Mesendoderm (in vitro differentiated cells): Measurements from ENCODE around the gene ATP10A.

Experiments
- DNase-seq: peaks from one replicate; pipeline ENCODE4 v3.0.0; 2013
- H2AK5ac ChIP-seq: 2 replicates; pipeline ENCODE4 v1.6.1; 2013; ENCODE audit warnings: low read length, inconsistent platforms
- H2BK120ac ChIP-seq: 2 replicates; pipeline ENCODE4 v1.6.1; 2013; ENCODE audit warnings: low read depth, mild to moderate bottlenecking, low read length, moderate library complexity, mixed read lengths
- H2BK15ac ChIP-seq: replicated peaks from 2 replicates; pipeline ENCODE4 v1.6.1; 2013; ENCODE audit warnings: low read depth, mild to moderate bottlenecking, moderate library complexity
- H2BK5ac ChIP-seq: 2 replicates; pipeline ENCODE4 v1.6.1; 2013; ENCODE audit warnings: low read length, inconsistent platforms
- H3K18ac ChIP-seq: 2 replicates; pipeline ENCODE4 v1.6.1; 2013; ENCODE audit warnings: mild to moderate bottlenecking, low read length, mixed read lengths
- H3K23ac ChIP-seq: one replicate; pipeline ENCODE4 v1.6.1; 2013; ENCODE audit warnings: low read length
- H3K27ac ChIP-seq: 2 replicates; pipeline ENCODE4 v1.5.1; 2013; ENCODE audit warnings: low read depth, mild to moderate bottlenecking, inconsistent platforms, low read length, moderate library complexity
- H3K27me3 ChIP-seq: 2 replicates; pipeline ENCODE4 v1.6.1; 2013; ENCODE audit warnings: low read length, control low read depth, mild to moderate bottlenecking, inconsistent platforms; ENCODE audit not compliant: insufficient read depth, poor library complexity
- H3K36me3 ChIP-seq: 2 replicates; pipeline ENCODE4 v1.6.1; 2013; ENCODE audit warnings: low read length, inconsistent platforms; ENCODE audit not compliant: control insufficient read depth, insufficient read depth
- H3K4ac ChIP-seq: one replicate; pipeline ENCODE4 v1.6.1; 2013; ENCODE audit warnings: low read depth, mild to moderate bottlenecking, low read length, moderate library complexity
- H3K4me1 ChIP-seq: 2 replicates; pipeline ENCODE4 v1.6.1; 2013; ENCODE audit warnings: low read depth, low read length, inconsistent platforms; ENCODE audit not compliant: control insufficient read depth
- H3K4me2 ChIP-seq: 2 replicates; pipeline ENCODE4 v1.6.1; 2013; ENCODE audit warnings: low read length
- H3K4me3 ChIP-seq: 2 replicates; pipeline ENCODE4 v1.5.1; 2013; ENCODE audit warnings: mild to moderate bottlenecking, low read length
- H3K56ac ChIP-seq: one replicate; pipeline ENCODE4 v1.6.1; 2013; ENCODE audit warnings: low read length
- H3K79me1 ChIP-seq: 2 replicates; pipeline ENCODE4 v1.6.1; 2013; ENCODE audit warnings: low read length, inconsistent platforms
- H3K79me2 ChIP-seq: 2 replicates; pipeline ENCODE4 v1.6.1; 2013; ENCODE audit warnings: mild to moderate bottlenecking, low read length; ENCODE audit not compliant: control insufficient read depth, insufficient read depth
- H3K9ac ChIP-seq: 2 replicates; pipeline ENCODE4 v1.6.1; 2013; ENCODE audit warnings: low read length, inconsistent platforms
- H4K5ac ChIP-seq: one replicate; pipeline ENCODE4 v1.6.1; 2013; ENCODE audit warnings: low read length
- H4K8ac ChIP-seq: one replicate; pipeline ENCODE4 v1.6.1; 2013; ENCODE audit warnings: low read depth, mild to moderate bottlenecking, control low read depth, low read length, moderate library complexity
- WGBS: extraction: QIAGEN DNeasy Blood & Tissue Kit; methylation state at CpG from one replicate; pipeline ENCODE4 v1.1.7; 2013; ENCODE audit warnings: low lambda C conversion rate, missing lambda C conversion rate; ENCODE audit not compliant: insufficient coverage; ENCODE audit errors: extremely low coverage; 5-methylcytosine and 5-hydroxymethylcytosine counted together

ATP10A gene

GRCh38 chr15:25786040-25786439 lies 77.1 kb downstream of the ATP10A start:
- Histone ChIP-seq H3K79me1 (no peaks in the 10 kb centered on the region), H3K4me3 (no peak overlapping the region), H4K8ac (no peak overlapping the region), H3K23ac (no peak overlapping the region), H2AK5ac (no peak overlapping the region), H3K27ac (no peak overlapping the region), H4K5ac (no peak overlapping the region), H2BK5ac (no peak overlapping the region), H3K36me3 (no peaks in the 10 kb centered on the region), H3K9ac (no peak overlapping the region), H2BK15ac (no peak overlapping the region), H3K4ac (no peak overlapping the region), H2BK120ac (no peak overlapping the region), H3K4me1 (no peaks in the 10 kb centered on the region), H3K27me3 (no peaks in the 10 kb centered on the region), H3K18ac (no peak overlapping the region), H3K79me2 (no peaks in the 10 kb centered on the region), H3K56ac (no peak overlapping the region), H3K4me2 (no peak overlapping the region)
- no peak for DNase-seq
- WGBS = no CpG with 5 or more reads among the region's 14 CpGs

- Histone ChIP-seq H3K27me3 (no peaks in the 10 kb centered on the region), H3K36me3 (no peaks in the 10 kb centered on the region), H4K8ac (no peak overlapping the region), H2BK120ac (no peak overlapping the region), H3K4me3 (no peak overlapping the region), H3K27ac (no peak overlapping the region), H3K4ac (no peak overlapping the region), H2AK5ac (no peak overlapping the region), H3K18ac (no peak overlapping the region), H3K23ac (no peak overlapping the region), H2BK15ac (no peak overlapping the region), H3K4me2 (no peak overlapping the region), H2BK5ac (no peak overlapping the region), H3K56ac (no peak overlapping the region), H3K79me2 (no peaks in the 10 kb centered on the region), H3K9ac (no peak overlapping the region), H4K5ac (no peak overlapping the region), H3K4me1 (no peaks in the 10 kb centered on the region), H3K79me1 (no peaks in the 10 kb centered on the region)
- DNase-seq = no peak
- no CpG with 5 or more reads among the region's 9 CpGs for WGBS
These were observed 77.5 kb downstream of the ATP10A start for GRCh38 chr15:25785641-25786025.

GRCh38 chr15:25784876-25785640 lies 78.1 kb downstream of the ATP10A start:
- Histone ChIP-seq H2BK5ac (no peak overlapping the region), H3K79me1 (no peaks in the 10 kb centered on the region), H3K4me1 (no peaks in the 10 kb centered on the region), H3K4ac (no peak overlapping the region), H3K18ac (no peak overlapping the region), H4K5ac (no peak overlapping the region), H4K8ac (no peak overlapping the region), H3K79me2 (no peaks in the 10 kb centered on the region), H3K23ac (no peak overlapping the region), H3K27ac (no peak overlapping the region), H3K4me3 (no peak overlapping the region), H2BK120ac (no peak overlapping the region), H2AK5ac (no peak overlapping the region), H3K56ac (no peak overlapping the region), H3K9ac (no peak overlapping the region), H3K27me3 (no peaks in the 10 kb centered on the region), H3K4me2 (no peak overlapping the region), H3K36me3 (no peaks in the 10 kb centered on the region), H2BK15ac (no peak overlapping the region)
- no CpG with 5 or more reads among the region's 17 CpGs for WGBS
- peak; percentile 74 for DNase-seq

GRCh38 chr15:25783607-25784540 lies 79.3 kb downstream of the ATP10A start:
- no peak overlapping the region for H2BK15ac ChIP-seq
- H3K4ac ChIP-seq = no peak overlapping the region
- WGBS = no CpG with 5 or more reads among the region's 19 CpGs
- no peak overlapping the region for H4K5ac ChIP-seq
- no peaks in the 10 kb centered on the region for H3K79me1 ChIP-seq
- no peak overlapping the region for H2BK5ac ChIP-seq
- no peaks in the 10 kb centered on the region for H3K36me3 ChIP-seq
- no peak overlapping the region for H3K9ac ChIP-seq
- H3K4me1 ChIP-seq = no peaks in the 10 kb centered on the region
- no peak overlapping the region for H3K23ac ChIP-seq
- no peak overlapping the region for H4K8ac ChIP-seq
- no peak overlapping the region for H3K4me2 ChIP-seq
- no peaks in the 10 kb centered on the region for H3K27me3 ChIP-seq
- no peak overlapping the region for H2AK5ac ChIP-seq
- no peaks in the 10 kb centered on the region for H3K79me2 ChIP-seq
- no peak overlapping the region for H2BK120ac ChIP-seq
- H3K27ac ChIP-seq = no peak overlapping the region
- H3K18ac ChIP-seq = no peak overlapping the region
- no peak overlapping the region for H3K56ac ChIP-seq
- peak; percentile 85 for DNase-seq
- H3K4me3 ChIP-seq = no peak overlapping the region

- no peak overlapping the region for H3K56ac ChIP-seq
- no peak overlapping the region for H2BK15ac ChIP-seq
- no peak overlapping the region for H4K8ac ChIP-seq
- H3K23ac ChIP-seq = no peak overlapping the region
- no peaks in the 10 kb centered on the region for H3K4me1 ChIP-seq
- H2AK5ac ChIP-seq = no peak overlapping the region
- no peak overlapping the region for H3K4me2 ChIP-seq
- H2BK5ac ChIP-seq = no peak overlapping the region
- H3K79me1 ChIP-seq = no peaks in the 10 kb centered on the region
- no peak overlapping the region for H3K9ac ChIP-seq
- H3K27ac ChIP-seq = no peak overlapping the region
- H4K5ac ChIP-seq = no peak overlapping the region
- no peaks in the 10 kb centered on the region for H3K27me3 ChIP-seq
- WGBS = no CpG with 5 or more reads among the region's 3 CpGs
- H3K4ac ChIP-seq = no peak overlapping the region
- no peak overlapping the region for H2BK120ac ChIP-seq
- no peak overlapping the region for H3K4me3 ChIP-seq
- no peak overlapping the region for H3K18ac ChIP-seq
- no peaks in the 10 kb centered on the region for H3K79me2 ChIP-seq
- no peaks in the 10 kb centered on the region for H3K36me3 ChIP-seq
- DNase-seq = no peak
These were observed 80.0 kb downstream of the ATP10A start for GRCh38 chr15:25783134-25783533.
